Measurements from ENCODE around the gene SRGAP1. TPM values are rescaled to one million over a fixed set of nuclear protein-coding genes. Genes with fewer than 3 reads are reported as not detected.

SRGAP1 gene
- total and polyA plus RNA-seq, 2 of the 4 experiments (the other 2 are of a cell fraction), result 10.0 to 10.2 TPM

- H3K4me1 ChIP-seq (ENCODE audit: control insufficient read depth, insufficient read depth, low read length), result peaks cover 18% of the 10 kb centered on the region
- no TSS peak for BruUV-seq (replicated peaks)
- peak overlapping the region; percentile 35; the same call in 1 of the 2 replicates for H3K27ac ChIP-seq (ENCODE audit: insufficient read depth, low read length)
- ATAC-seq (ENCODE audit: low read depth) (peak; percentile 7; the same call in 1 of the 2 replicates), DNase-seq (no peak)
- H2AFZ ChIP-seq (replicated peaks; ENCODE audit: low read length, poor library complexity), result peak overlapping the region; percentile 32
- H3K4ac ChIP-seq (ENCODE audit: low read depth, low read length), result peak overlapping the region; percentile 44
- no peak overlapping the region for H3K14ac ChIP-seq (replicated peaks; ENCODE audit: low read depth, low read length)
- peaks cover 21 to 68% of the 10 kb centered on the region in 2 experiments; a peak in 3 of 4 replicates for H3K79me1 ChIP-seq (ENCODE audit: low read depth in 1 of 2, low read length in 2 of 2)
- ChIA-PET POLR2A (ENCODE audit: unreplicated experiment) (no interaction called here), CTCF (no interaction called here)
- no peak for TF ChIP-seq POLR2A (IDR thresholded peaks at IDR 0.05; ENCODE audit: low read depth, low read length)
- no peak for TF ChIP-seq CHD1 (IDR thresholded peaks at IDR 0.05; ENCODE audit: low read depth, low read length)
- no peak for TF ChIP-seq CEBPB (IDR thresholded peaks at IDR 0.05; ENCODE audit: low read depth, low read length)
- no peak for TF ChIP-seq MAZ (IDR thresholded peaks at IDR 0.05; ENCODE audit: borderline replicate concordance, low read depth, low read length)
- TF ChIP-seq RCOR1 (IDR thresholded peaks at IDR 0.05; ENCODE audit: insufficient replicate concordance, low read length), result no peak
- TF ChIP-seq FOS (IDR thresholded peaks at IDR 0.05; ENCODE audit: low read depth, low read length), result no peak
- TF ChIP-seq MXI1 (IDR thresholded peaks at IDR 0.05; ENCODE audit: borderline replicate concordance, low read depth, low read length), result no peak
- no peak for TF ChIP-seq NFE2L2 (IDR thresholded peaks at IDR 0.05; ENCODE audit: low read depth, low read length)
- TF ChIP-seq BHLHE40 (IDR thresholded peaks at IDR 0.05; ENCODE audit: low read depth, low read length), result no peak
- no peak for TF ChIP-seq USF2 (IDR thresholded peaks at IDR 0.05; ENCODE audit: low read depth, low read length)
- no peak for TF ChIP-seq SMC3 (IDR thresholded peaks at IDR 0.05; ENCODE audit: low read depth, low read length)
- no peak for TF ChIP-seq RAD21 (IDR thresholded peaks at IDR 0.05; ENCODE audit: low read length)
- TF ChIP-seq, protein P1, sequence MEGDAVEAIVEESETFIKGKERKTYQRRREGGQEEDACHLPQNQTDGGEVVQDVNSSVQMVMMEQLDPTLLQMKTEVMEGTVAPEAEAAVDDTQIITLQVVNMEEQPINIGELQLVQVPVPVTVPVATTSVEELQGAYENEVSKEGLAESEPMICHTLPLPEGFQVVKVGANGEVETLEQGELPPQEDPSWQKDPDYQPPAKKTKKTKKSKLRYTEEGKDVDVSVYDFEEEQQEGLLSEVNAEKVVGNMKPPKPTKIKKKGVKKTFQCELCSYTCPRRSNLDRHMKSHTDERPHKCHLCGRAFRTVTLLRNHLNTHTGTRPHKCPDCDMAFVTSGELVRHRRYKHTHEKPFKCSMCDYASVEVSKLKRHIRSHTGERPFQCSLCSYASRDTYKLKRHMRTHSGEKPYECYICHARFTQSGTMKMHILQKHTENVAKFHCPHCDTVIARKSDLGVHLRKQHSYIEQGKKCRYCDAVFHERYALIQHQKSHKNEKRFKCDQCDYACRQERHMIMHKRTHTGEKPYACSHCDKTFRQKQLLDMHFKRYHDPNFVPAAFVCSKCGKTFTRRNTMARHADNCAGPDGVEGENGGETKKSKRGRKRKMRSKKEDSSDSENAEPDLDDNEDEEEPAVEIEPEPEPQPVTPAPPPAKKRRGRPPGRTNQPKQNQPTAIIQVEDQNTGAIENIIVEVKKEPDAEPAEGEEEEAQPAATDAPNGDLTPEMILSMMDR (conservative IDR thresholded peaks at IDR 0.05; ENCODE audit: low read depth, low read length), result no peak
- no peak for TF ChIP-seq ELK1 (IDR thresholded peaks at IDR 0.05; ENCODE audit: borderline replicate concordance, low read depth, low read length)
- no peak for TF ChIP-seq MAFK (IDR thresholded peaks at IDR 0.05; ENCODE audit: low read depth, low read length)
- no peak overlapping the region for H2BK15ac ChIP-seq (ENCODE audit: low read depth, low read length)
- H3K9me3 ChIP-seq (ENCODE audit: control insufficient read depth, insufficient read depth, low read length), result no peaks in the 10 kb centered on the region
- no peak overlapping the region for H2BK20ac ChIP-seq (ENCODE audit: low read depth, low read length)
- peaks cover 21% of the 10 kb centered on the region for H3K9me1 ChIP-seq (ENCODE audit: insufficient read depth, low read length)
- dilution Hi-C loops (cut with HindIII; ENCODE audit: low sequenced_read_pairs, unreplicated experiment), result no loop called here
- H3K4me2 ChIP-seq (ENCODE audit: low read depth, low read length), result no peak overlapping the region
- no peak overlapping the region for H3K4me3 ChIP-seq (ENCODE audit: insufficient read depth, low read depth, low read length)
- 0 out of 4 replicates have a peak overlapping the region, but pooled peaks of 1 of the 2 experiments have one; percentile 17 for H4K8ac ChIP-seq (ENCODE audit: low read depth in 2 of 2, low read length in 2 of 2)
- H3K9ac ChIP-seq (ENCODE audit: low read depth, low read length), result no peak overlapping the region
- H4K91ac ChIP-seq (ENCODE audit: insufficient read depth, low read depth, low read length), result peak overlapping the region; percentile 44; the same call in 1 of the 2 replicates
- H2BK5ac ChIP-seq (ENCODE audit: low read depth, low read length, poor library complexity, severe bottlenecking), result peak overlapping the region; percentile 30
- 100% methylated on average over 2 of the region's 5 CpGs; no CpG with 5 or more reads in 1 of the 2 experiments for WGBS, 2 experiments (ENCODE audit: extremely low coverage in 2 of 2, insufficient read length in 1 of 2)
- no peak overlapping the region; the same call in 1 of the 2 replicates for H4K5ac ChIP-seq (ENCODE audit: low read depth, low read length)
- H2AK9ac ChIP-seq (replicated peaks; ENCODE audit: low read depth, low read length, poor library complexity), result no peak overlapping the region
- H2AK5ac ChIP-seq (ENCODE audit: low read depth, low read length), result peak overlapping the region; percentile 54; the same call in 1 of the 2 replicates
- intact Hi-C loops (cut with micrococcal nuclease), result no loop called here
- H4K20me1 ChIP-seq (ENCODE audit: insufficient read depth, low read length), result peaks cover 39% of the 10 kb centered on the region
- H3K36me3 ChIP-seq (ENCODE audit: control insufficient read depth, insufficient read depth, low read length), result peaks cover 5% of the 10 kb centered on the region
- 0 out of 2 replicates have a peak overlapping the region, but pooled peaks have one; percentile 10 for H3K56ac ChIP-seq (ENCODE audit: extremely low read depth, insufficient read depth, low read length)
- H3K23ac ChIP-seq (ENCODE audit: low read depth, low read length), result no peak overlapping the region; the same call in 1 of the 2 replicates
- no peaks in the 10 kb centered on the region for H3K27me3 ChIP-seq (ENCODE audit: control insufficient read depth, insufficient read depth, low read length)
- peak overlapping the region; percentile 1; the same call in 1 of the 2 replicates for H3K18ac ChIP-seq (ENCODE audit: low read depth, low read length)
- H2BK120ac ChIP-seq (ENCODE audit: low read depth, low read length), result peak overlapping the region; percentile 20; the same call in 1 of the 2 replicates
- in situ Hi-C loops (cut with MboI; ENCODE audit: low sequenced_read_pairs), result no loop called here
Measured at GRCh38 chr12:63961048-63961447, 116.5 kb downstream of the SRGAP1 start.
